ENCODE data around the gene KCNG2.

Gene KCNG2

DNA sequence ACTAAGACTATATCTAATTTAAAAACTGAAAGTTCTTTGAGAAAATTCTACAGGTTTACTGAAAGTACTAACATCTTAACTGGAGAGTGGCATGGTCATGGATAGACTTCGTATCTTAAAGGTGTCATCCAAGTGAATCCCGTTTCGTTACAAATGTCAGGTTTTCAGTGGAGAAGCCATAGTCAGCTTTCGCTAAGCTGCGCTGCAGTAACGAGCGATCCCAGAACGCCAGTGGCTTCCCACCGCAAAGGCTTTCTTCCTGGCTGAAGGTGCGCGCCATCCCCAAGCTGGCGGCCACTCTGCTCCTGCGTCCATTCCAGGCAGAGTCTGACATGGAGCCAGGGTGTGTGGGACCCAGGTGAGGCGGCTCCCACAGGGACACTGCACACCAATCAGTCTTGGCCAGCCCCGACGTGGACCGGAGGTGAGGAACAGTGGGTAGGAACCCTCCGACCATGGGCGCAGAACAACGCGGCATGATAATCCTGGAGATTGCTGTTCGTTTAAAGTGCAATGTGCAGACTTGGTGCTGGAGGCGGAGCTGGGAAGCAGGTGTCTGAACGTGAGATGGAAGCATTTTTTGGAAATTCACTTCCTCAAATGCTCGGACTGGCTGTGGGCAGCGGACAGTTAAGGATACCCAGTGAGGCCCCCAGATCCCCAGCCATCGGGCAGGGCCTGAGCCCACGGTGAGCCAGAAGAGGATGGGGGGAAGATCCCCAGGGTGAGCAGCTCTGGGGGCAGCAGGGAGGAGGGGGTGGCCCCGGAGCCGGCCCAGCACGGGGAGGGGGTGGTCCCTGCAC is 27.8 kb upstream of the KCNG2 start:
- H3K79me2 ChIP-seq (ENCODE audit: low read length), result no peaks in the 10 kb centered on the region
- no peak overlapping the region for H3K27ac ChIP-seq (ENCODE audit: low read length)
- H2AFZ ChIP-seq (ENCODE audit: low read depth, low read length), result no peak overlapping the region
- no peaks in the 10 kb centered on the region for H3K4me1 ChIP-seq (ENCODE audit: low read length)
- H3K36me3 ChIP-seq (replicated peaks; ENCODE audit: low read depth, low read length), result no peaks in the 10 kb centered on the region
- no peak overlapping the region for H3K4me2 ChIP-seq (ENCODE audit: low read length)
- TF ChIP-seq, protein P1, sequence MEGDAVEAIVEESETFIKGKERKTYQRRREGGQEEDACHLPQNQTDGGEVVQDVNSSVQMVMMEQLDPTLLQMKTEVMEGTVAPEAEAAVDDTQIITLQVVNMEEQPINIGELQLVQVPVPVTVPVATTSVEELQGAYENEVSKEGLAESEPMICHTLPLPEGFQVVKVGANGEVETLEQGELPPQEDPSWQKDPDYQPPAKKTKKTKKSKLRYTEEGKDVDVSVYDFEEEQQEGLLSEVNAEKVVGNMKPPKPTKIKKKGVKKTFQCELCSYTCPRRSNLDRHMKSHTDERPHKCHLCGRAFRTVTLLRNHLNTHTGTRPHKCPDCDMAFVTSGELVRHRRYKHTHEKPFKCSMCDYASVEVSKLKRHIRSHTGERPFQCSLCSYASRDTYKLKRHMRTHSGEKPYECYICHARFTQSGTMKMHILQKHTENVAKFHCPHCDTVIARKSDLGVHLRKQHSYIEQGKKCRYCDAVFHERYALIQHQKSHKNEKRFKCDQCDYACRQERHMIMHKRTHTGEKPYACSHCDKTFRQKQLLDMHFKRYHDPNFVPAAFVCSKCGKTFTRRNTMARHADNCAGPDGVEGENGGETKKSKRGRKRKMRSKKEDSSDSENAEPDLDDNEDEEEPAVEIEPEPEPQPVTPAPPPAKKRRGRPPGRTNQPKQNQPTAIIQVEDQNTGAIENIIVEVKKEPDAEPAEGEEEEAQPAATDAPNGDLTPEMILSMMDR (IDR thresholded peaks at IDR 0.05; ENCODE audit: low read depth, low read length), result no peak
- no peak for TF ChIP-seq EZH2phosphoT487 (IDR thresholded peaks at IDR 0.05; ENCODE audit: low read depth)
- peaks cover 10% of the 10 kb centered on the region; the same call in 1 of the 2 replicates for H3K27me3 ChIP-seq (ENCODE audit: low read depth, low read length)
- peaks cover 16% of the 10 kb centered on the region for H3K9me3 ChIP-seq (ENCODE audit: insufficient read depth, low read length)
- H4K20me1 ChIP-seq (ENCODE audit: insufficient read depth, low read length), result no peaks in the 10 kb centered on the region
- no peak overlapping the region for H3K4me3 ChIP-seq (ENCODE audit: low read length)
- H3K9ac ChIP-seq (ENCODE audit: low read length), result no peak overlapping the region

GRCh38 chr18:79770501-79770815 is 27.3 kb upstream of the KCNG2 start:
- Histone ChIP-seq H3K4me2 (ENCODE audit: low read length) (no peak overlapping the region), H3K9ac (ENCODE audit: low read length) (no peak overlapping the region), H3K27ac (ENCODE audit: low read length) (no peak overlapping the region), H3K36me3 (replicated peaks; ENCODE audit: low read depth, low read length) (no peaks in the 10 kb centered on the region), H3K4me1 (ENCODE audit: low read length) (no peaks in the 10 kb centered on the region), H3K9me3 (ENCODE audit: insufficient read depth, low read length) (peaks cover 16% of the 10 kb centered on the region), H2AFZ (ENCODE audit: low read depth, low read length) (no peak overlapping the region), H4K20me1 (ENCODE audit: insufficient read depth, low read length) (no peaks in the 10 kb centered on the region), H3K4me3 (ENCODE audit: low read length) (no peak overlapping the region), H3K79me2 (ENCODE audit: low read length) (no peaks in the 10 kb centered on the region), H3K27me3 (ENCODE audit: low read depth, low read length) (peaks cover 10% of the 10 kb centered on the region; the same call in 1 of the 2 replicates)
- TF ChIP-seq, protein P1 (IDR thresholded peaks at IDR 0.05; ENCODE audit: low read depth, low read length), result no peak
- no peak for TF ChIP-seq EZH2phosphoT487 (IDR thresholded peaks at IDR 0.05; ENCODE audit: low read depth)

GRCh38 chr18:79770826-79771225 is 26.9 kb upstream of the KCNG2 start:
- no peaks in the 10 kb centered on the region for H3K79me2 ChIP-seq (ENCODE audit: low read length)
- H3K4me2 ChIP-seq (ENCODE audit: low read length), result no peak overlapping the region
- peaks cover 10% of the 10 kb centered on the region; the same call in 1 of the 2 replicates for H3K27me3 ChIP-seq (ENCODE audit: low read depth, low read length)
- TF ChIP-seq, protein P1 (IDR thresholded peaks at IDR 0.05; ENCODE audit: low read depth, low read length), result no peak
- no peak for TF ChIP-seq EZH2phosphoT487 (IDR thresholded peaks at IDR 0.05; ENCODE audit: low read depth)
- H3K4me3 ChIP-seq (ENCODE audit: low read length), result no peak overlapping the region
- no peak overlapping the region for H3K27ac ChIP-seq (ENCODE audit: low read length)
- H3K36me3 ChIP-seq (replicated peaks; ENCODE audit: low read depth, low read length), result no peaks in the 10 kb centered on the region
- H3K4me1 ChIP-seq (ENCODE audit: low read length), result no peaks in the 10 kb centered on the region
- peaks cover 16% of the 10 kb centered on the region for H3K9me3 ChIP-seq (ENCODE audit: insufficient read depth, low read length)
- no peak overlapping the region for H2AFZ ChIP-seq (ENCODE audit: low read depth, low read length)
- H3K9ac ChIP-seq (ENCODE audit: low read length), result no peak overlapping the region
- no peaks in the 10 kb centered on the region for H4K20me1 ChIP-seq (ENCODE audit: insufficient read depth, low read length)

- H3K27me3 ChIP-seq (ENCODE audit: low read depth, low read length), result peaks cover 10% of the 10 kb centered on the region; the same call in 1 of the 2 replicates
- no peaks in the 10 kb centered on the region for H3K36me3 ChIP-seq (replicated peaks; ENCODE audit: low read depth, low read length)
- no peak overlapping the region for H3K9ac ChIP-seq (ENCODE audit: low read length)
- peaks cover 16% of the 10 kb centered on the region for H3K9me3 ChIP-seq (ENCODE audit: insufficient read depth, low read length)
- no peak overlapping the region for H3K4me3 ChIP-seq (ENCODE audit: low read length)
- no peaks in the 10 kb centered on the region for H3K79me2 ChIP-seq (ENCODE audit: low read length)
- no peak overlapping the region for H3K4me2 ChIP-seq (ENCODE audit: low read length)
- H3K27ac ChIP-seq (ENCODE audit: low read length), result no peak overlapping the region
- TF ChIP-seq EZH2phosphoT487 (IDR thresholded peaks at IDR 0.05; ENCODE audit: low read depth), result no peak
- TF ChIP-seq, protein P1 (IDR thresholded peaks at IDR 0.05; ENCODE audit: low read depth, low read length), result no peak
- no peaks in the 10 kb centered on the region for H4K20me1 ChIP-seq (ENCODE audit: insufficient read depth, low read length)
- no peaks in the 10 kb centered on the region for H3K4me1 ChIP-seq (ENCODE audit: low read length)
- H2AFZ ChIP-seq (ENCODE audit: low read depth, low read length), result no peak overlapping the region
These were observed 26.2 kb upstream of the KCNG2 start for GRCh38 chr18:79771446-79772107.
